NT2/D1 (cell line): ENCODE data around the gene PHYKPL.

Source experiments
- SUZ12 ChIP-seq: IDR thresholded peaks from 2 replicates; pipeline ENCODE4 v1.6.1; 2011; ENCODE audit not compliant: insufficient read length, insufficient read depth; ENCODE audit errors: extremely low read depth
- YY1 ChIP-seq: IDR thresholded peaks from 2 replicates; pipeline ENCODE4 v1.6.1; 2011; ENCODE audit not compliant: insufficient read length, insufficient read depth
- ZNF274 ChIP-seq: IDR thresholded peaks from 2 replicates; pipeline ENCODE4 v1.6.1; 2011; ENCODE audit warnings: mild to moderate bottlenecking, low read depth, low read length

- TF ChIP-seq ZNF274 (no peak), SUZ12 (no peak), YY1 (no peak)
Measured at GRCh38 chr5:178227138-178227659, 5.4 kb downstream of the PHYKPL start.
